ENCODE data around the gene RNF141. TPM values are rescaled to one million over a fixed set of nuclear protein-coding genes. Genes with fewer than 3 reads are reported as not detected.
A peak's percentile ranks its signal among the peaks of the same experiment; 100 is the strongest.

Gene RNF141
- total and polyA plus RNA-seq, 10 of the 15 experiments (the other 5 are each of a cell fraction or from before 2014, with no cell fraction given): 7.6 to 36.8 (median 13.6) TPM

GRCh38 chr11:10488934-10489691 lies 51.9 kb downstream of the RNF141 start (continued):
- TF ChIP-seq RBBP5 (conservative IDR thresholded peaks at IDR 0.05) (no peak), NR2F1 (conservative IDR thresholded peaks at IDR 0.05) (0 out of 2 replicates have a peak, but pooled peaks have one; percentile 16), MXI1 (IDR thresholded peaks at IDR 0.05; ENCODE audit: low read depth, low read length) (no peak), ZNF687 (IDR thresholded peaks at IDR 0.05) (peak; percentile 87), ELK1 (IDR thresholded peaks at IDR 0.05; ENCODE audit: low read depth, low read length) (no peak), HDGF (IDR thresholded peaks at IDR 0.05) (no peak), BCL11A (IDR thresholded peaks at IDR 0.05; ENCODE audit: low read depth, low read length) (no peak), JUND (IDR thresholded peaks at IDR 0.05; ENCODE audit: low read depth, low read length) (no peak), PAX8 (IDR thresholded peaks at IDR 0.05) (no peak)

All from GM12878 (cell line).